NCI-H1105 treated with DMSO at 0.1 percent for 48 hours (cell line): ENCODE results near the gene DLX6.
"Not testable (repeated sequence)": the region's sequence is repeated elsewhere in the genome, so short reads cannot be mapped to it uniquely, and the experiment has no call there.

ENCODE experiments used
- DNase-seq: peaks from one replicate; lab custom pipeline; 2025; lab: John Stamatoyannopoulos, UW

DLX6 gene

DNA sequence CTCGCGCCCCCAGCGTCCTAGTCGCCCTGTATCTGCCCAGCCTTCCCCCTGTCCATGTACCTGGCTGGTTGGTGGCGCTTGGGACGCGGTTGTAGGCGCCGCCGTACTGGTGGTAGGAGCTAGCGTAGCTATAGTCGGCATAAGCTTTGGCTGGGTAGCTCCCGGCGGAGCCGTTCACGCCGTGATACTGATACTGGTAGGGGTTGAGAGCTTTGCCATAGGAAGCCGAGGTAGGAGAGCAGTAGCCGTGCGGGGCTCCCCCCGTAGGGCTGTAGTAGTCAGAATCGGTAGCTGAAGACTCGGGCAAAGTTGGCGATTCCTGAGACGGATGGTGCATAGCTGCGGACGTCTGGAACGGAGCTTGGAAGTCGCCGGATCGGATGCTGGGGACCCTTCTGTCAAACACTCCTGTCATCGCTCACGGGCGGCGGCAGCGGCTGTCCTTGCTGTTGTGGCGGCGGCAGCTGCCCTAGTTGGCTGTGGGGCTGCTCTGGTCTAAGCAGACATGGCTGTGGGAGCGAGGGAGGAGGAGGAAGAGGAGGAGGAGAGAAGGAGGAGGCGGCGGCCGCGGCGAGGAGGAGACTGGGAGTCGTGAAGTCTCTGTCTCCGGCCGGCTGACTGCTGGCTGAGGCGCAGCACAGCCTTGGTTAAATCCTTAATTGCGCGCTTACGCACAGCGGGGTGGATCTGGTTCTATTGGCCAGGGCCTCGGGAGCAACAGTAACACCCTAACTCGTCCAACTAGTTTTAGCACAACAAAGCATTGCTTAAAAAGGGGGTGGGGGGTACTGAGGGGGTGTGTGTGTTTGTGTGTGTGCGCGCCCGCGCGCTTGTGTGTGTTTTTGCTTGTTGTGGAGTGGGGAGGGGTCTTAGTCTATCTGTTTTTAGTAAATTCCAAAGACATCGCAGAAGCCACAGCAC lies 19.1 kb downstream of the DLX6 start, which contains the start of gene DLX5:
Gene DLX5, minus strand, starts transcription at position 623 of the 921 bp plus-strand sequence. Its CDS starts 208 bp downstream, at position 415.
- DNase-seq = peak; percentile 96

GRCh38 chr7:97025130-97025499 lies 19.8 kb downstream of the DLX6 start:
- peak; percentile 96 for DNase-seq

DNA sequence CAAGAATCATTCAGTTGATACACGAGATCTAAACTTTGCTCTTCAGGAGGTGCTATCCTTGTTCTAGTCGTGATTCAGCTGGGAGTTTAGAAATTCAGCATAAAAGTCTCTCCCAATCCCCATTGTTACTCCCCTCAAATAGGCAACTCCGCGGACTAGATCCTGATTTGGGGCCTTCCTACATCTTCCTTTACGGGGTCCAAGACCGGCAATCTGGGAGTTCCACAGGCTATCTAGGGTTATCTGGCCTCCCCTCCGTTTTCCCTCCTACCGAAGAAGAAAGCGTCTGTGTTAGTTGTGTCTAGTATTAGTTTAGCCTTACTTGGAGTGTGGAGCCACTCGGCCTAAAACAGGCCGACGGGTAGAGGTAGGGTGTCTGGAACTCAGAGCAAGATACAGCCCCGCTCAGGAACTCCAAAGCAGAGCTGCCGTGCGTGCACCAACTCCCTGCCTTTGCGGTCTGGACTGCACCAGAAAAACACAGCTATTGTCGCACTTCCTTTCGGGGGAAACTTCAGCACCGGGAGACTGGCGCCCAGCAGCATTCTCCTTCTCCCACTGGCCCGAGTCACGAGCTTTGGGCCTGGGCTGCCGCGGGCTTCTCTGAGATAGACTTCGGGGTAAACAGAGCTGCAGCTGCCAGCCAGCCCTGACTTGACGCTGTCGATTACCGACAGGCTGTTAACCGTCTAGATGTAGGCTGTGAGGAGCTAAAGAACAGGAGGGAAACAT lies 20.8 kb downstream of the DLX6 start:
- no peak for DNase-seq

DNA sequence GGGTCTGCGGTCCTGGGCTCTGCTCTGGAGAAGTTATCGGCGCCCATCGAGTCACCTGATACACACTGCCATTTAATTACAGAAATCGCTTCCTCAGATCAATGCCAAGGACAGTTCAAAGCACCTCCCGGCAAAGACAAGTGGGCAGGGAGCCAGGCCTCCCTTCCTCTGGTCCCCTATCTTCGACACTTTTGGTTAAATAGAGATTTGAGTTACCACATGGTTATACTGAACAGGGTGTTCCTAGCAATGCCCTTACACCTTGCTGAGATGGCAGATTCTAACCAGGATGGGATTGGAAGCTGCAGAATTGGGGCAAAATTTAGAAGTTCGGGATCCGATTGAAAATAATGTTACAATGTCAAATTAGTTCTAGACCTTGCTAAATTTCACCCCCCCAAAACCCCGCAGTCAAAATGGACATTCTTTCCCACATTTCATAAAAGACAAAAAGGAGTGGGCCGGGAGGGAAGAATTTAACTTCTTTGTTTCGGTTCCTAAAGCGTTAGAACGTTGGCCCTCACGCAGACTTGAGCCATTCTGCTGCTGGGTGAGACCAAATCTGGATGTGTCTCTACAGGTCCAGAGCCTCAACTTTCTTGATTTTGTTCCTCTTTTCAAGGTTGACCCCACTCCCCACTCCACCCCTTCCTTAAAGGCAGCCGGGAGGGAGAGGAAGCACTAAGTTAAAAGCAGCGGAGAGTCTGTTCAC lies 21.5 kb downstream of the DLX6 start:
- peak; percentile 95 for DNase-seq

DNA sequence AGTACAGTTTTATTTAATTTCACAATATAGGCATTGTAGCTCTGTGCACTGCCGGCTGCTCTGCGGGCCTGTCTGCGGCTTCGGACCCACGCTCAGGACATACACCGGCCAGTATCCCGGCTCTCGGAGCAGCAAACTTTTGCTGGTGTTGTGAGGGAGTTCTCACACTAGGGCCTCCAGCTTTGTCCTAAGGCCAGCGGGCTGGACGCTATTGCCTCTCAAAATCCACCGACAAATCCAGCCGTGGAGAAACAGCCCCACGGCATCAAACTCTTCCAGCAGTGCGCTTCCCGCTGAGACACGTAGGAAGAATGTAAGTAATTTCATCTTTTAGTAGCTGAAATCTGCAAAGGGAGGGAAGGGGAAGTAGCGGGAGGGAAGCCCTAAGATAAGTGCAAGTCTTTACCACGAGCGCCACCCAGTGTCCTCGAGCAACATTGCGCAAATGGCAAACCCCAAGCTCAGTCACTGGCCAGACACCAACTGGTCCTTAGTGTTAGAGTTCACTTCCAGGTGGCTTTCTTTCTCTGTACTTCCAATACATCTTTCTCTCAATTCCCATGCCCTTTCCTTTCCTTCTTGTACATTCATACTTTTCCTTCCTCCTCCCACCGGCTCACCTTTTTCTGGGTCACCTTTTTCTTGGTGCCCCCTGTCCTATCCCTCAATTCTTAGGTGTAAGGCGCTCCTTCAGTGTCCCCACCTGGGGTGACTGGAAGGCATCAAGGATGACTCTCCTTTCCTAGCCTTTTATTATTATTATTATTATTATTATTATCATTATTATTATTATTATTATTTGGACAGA lies 22.3 kb downstream of the DLX6 start:
- DNase-seq = peak; percentile 91

DNA sequence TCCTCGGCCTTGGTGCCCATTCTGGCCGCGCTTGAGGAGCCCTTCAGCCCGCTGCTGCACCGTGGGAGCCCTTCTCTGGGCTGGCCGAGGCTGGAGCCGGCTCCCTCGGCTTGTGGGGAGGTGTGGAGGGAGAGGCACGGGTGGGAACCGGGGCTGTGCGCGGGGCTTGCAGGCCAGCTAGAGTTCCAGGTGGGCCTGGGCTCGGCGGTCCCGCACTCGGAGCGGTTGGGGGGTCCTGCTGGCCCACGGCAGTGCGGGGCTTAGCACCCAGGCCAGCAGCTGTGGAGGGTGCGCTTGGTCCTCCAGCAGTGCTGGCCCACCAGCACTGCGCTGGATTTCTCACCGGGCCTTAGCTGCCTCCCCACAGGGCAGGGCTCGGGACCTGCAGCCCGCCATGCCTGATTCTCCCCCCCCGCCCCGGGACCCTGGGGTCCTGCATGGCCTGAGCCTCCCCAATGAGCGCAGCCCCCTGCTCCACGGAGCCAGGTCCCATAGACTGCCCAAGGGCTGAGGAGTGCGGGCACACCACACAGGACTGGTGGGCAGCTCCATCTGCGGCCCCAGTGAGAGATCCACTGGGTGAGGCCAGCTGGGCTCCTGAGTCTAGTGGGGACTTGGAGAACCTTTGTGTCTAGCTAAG lies 29.0 kb downstream of the DLX6 start:
- not testable (repeated sequence) for DNase-seq

DNA sequence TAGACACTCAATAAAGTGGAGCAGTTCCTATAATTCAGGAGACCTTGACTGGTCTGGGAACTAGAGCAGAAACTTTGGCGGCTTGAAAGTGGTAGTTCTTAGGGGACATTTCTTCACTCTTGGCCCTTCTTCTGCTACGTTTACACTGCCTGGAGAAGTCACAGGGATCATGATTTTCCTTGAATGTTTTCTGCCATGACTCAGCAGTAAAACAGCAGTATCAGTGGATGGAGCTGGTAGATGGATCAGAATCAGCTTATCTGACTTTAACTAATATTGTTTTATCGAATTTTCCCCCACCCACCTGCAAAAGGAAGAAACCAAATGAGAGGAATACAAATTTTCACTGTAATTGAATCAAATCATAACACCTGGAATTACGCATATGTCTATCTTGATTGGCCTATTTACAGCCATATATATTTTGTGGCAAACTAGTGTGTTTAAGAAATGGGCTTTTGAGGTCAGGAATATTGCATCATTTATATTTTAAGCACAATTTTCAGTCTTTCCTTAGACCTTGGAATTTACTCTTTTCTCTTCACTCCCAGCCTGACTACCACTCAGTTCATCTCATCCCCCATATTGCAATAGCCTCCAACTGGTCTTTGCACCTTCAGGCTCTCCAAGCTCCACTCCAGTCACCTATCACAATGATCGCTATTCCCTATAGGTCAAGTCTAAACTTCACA lies 34.2 kb downstream of the DLX6 start:
- DNase-seq = no peak

GRCh38 chr7:97043281-97043680 lies 37.9 kb downstream of the DLX6 start:
- no peak for DNase-seq
